Stimulated activated naive CD8-positive, alpha-beta T cell treated with anti-CD3 and anti-CD28 coated beads, Interleukin-15, amount 100 ng/mL, for 72 hours (primary cell): ENCODE results near the gene KREMEN2.
A peak's percentile ranks its signal among the peaks of the same experiment; 100 is the strongest.
"Not testable (repeated sequence)": the region's sequence is repeated elsewhere in the genome, so short reads cannot be mapped to it uniquely, and the experiment has no call there.

ENCODE experiments used
- ATAC-seq: fragments of 150-1000 bp; cut with Tn5 transposase; 2 replicates; pipeline ENCODE4 v1.10.0; 2021; ENCODE audit warnings: mild to moderate bottlenecking, moderate library complexity
- DNase-seq, 2 donors: peaks; one replicate each; pipeline ENCODE4 v3.0.0; 2021 to 2022
- H3K27ac Mint-ChIP-seq, 2 donors: one replicate each; pipeline ENCODE4 v1.8.0; 2022; ENCODE audit warnings: mild to moderate bottlenecking in 2 of 2, mixed read lengths in 2 of 2, moderate library complexity in 2 of 2
- H3K27me3 Mint-ChIP-seq: one replicate; pipeline ENCODE4 v1.8.0; 2022; ENCODE audit warnings: mixed read lengths
- H3K4me1 Mint-ChIP-seq: one replicate; pipeline ENCODE4 v1.8.0; 2022; ENCODE audit warnings: mild to moderate bottlenecking, mixed read lengths
- H3K4me3 Mint-ChIP-seq, 2 donors: one replicate each; pipeline ENCODE4 v1.8.0; 2022; ENCODE audit warnings: mild to moderate bottlenecking in 2 of 2, mixed read lengths in 2 of 2, moderate library complexity in 1 of 2
- H3K9me3 Mint-ChIP-seq, 2 donors: one replicate each; pipeline ENCODE4 v1.8.0; 2022; ENCODE audit warnings: mixed read lengths in 2 of 2

The KREMEN2 gene, protein sequence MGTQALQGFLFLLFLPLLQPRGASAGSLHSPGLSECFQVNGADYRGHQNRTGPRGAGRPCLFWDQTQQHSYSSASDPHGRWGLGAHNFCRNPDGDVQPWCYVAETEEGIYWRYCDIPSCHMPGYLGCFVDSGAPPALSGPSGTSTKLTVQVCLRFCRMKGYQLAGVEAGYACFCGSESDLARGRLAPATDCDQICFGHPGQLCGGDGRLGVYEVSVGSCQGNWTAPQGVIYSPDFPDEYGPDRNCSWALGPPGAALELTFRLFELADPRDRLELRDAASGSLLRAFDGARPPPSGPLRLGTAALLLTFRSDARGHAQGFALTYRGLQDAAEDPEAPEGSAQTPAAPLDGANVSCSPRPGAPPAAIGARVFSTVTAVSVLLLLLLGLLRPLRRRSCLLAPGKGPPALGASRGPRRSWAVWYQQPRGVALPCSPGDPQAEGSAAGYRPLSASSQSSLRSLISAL

DNA sequence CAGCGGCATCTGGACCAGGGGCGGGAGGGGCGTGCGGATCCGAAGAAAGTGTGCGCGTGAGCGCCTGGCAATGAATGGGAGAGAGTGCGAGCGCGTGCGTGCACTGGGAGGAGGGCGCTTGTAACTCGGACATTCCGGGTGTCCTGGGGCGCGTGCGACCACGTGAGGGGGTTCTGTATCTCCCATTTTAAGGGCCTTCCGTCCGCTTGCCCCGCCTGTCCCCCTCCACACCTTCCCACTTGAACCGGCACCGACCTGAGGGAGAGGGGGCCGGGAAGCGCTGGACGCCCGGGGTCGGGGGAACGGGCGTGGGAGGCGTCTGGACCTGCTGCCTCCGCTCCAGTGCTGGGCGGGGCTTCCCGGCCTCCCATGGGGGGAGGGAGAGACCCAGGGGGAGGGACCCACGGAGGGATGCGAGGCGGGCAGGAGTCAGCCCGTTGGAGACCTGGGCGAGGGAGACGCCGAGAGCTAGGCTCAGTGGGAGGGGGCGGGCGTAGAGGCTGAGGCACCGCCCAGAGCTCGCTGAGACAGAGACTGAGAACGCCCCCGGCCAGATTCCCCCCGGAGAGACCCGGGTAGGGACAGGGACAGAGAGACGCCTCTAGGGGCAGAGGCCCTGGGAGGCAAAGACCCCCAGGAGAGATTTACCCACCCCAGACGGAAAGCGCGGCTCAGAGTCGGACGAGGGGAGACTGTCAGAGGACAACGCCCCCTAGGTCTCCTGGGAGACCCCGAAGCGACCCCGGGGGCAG, at the start of gene KREMEN2:
KREMEN2 (plus strand) TSS at position 553 of the 752 bp plus-strand sequence. CDS start 246 bp downstream, outside the sequence.
- Mint-ChIP-seq H3K9me3 (no peaks in the 10 kb centered on the region), H3K4me3 (peak within 1 kb of the TSS; percentile 88 to 91), H3K27ac (no peak within 1 kb of the TSS), H3K27me3 (peaks cover 67% of the 10 kb centered on the region), H3K4me1 (peaks cover 57% of the 10 kb centered on the region)
- ATAC-seq (peak; percentile 14), DNase-seq (peak; percentile 36 to 37)

DNA sequence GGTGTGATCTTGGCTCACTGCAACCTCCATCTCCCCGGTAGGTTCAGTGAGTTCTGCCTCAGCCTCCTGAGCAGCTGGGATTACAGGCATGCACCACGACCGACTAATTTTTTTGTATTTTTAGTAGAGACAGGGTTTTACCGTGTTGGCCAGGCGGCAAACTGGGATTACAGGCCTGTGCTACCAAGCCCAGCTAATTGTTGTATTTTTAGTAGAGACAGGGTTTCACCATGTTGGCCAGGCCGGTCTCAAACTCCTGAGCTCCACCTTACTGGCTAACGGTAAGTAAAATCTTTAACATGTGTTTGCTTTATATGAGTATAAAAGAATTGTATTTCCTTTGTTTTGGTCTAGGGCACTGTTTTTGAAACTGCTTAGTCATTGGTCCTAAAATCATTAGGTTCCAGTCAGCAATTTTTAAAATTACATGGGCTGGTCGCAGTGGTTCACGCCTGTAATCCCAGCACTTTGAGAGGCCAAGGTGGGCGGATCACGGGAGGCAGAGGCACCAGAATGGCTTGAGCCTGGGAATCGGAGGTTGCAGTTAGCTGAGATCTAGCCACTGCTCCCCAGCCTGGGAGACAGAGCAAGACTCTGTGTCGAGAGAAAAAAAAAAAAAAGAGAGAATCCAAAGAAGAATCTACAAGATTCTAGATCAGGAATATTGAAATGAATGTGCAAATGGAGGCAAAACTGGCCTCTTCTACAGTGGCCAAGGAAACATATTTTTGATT, 48.7 kb upstream of the KREMEN2 start:
- H3K27me3 Mint-ChIP-seq: no peaks in the 10 kb centered on the region
- no peak overlapping the region for H3K4me3 Mint-ChIP-seq
- peaks cover 39% of the 10 kb centered on the region for H3K4me1 Mint-ChIP-seq
- DNase-seq (no peak), ATAC-seq (no peak)
- peak overlapping the region in 1 of 2 donors; percentile 70 for H3K27ac Mint-ChIP-seq
- H3K9me3 Mint-ChIP-seq: no peaks in the 10 kb centered on the region

DNA sequence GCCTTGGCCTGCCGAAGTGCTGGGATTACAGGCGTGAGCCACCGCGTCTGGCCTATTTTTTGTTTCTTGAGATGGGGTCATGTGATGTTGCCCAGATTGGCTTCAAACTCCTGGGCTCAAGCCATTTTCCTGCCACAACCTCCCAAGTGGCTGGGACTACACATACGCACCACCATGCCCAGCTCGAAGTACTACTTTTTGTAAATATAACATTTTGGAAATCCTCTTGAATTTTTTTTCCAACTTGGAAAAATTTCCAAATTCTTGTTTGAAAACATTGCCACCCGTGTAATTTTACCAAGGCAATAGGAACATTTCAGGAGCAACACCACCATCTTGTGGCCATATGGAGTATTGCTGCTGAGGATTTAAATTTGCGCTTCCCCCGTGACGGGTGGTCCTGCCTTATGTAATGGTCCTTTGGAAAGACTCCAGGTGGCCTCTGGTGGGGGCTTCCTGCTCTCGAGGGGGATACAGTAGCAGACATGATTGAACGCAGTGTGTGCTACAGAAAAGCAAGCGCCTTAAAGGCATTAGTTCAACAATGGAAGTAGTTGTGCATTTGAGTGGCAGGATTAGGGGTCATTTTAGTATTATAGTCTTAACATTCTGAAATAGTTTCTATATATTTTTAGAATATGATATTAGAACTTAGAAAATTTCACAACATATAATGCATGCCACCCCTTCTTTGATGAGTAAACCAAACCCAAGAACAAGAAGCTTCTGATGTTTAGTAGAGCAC, 44.4 kb upstream of the KREMEN2 start:
- peaks cover 14% of the 10 kb centered on the region for H3K4me1 Mint-ChIP-seq
- H3K27ac Mint-ChIP-seq: no peak overlapping the region
- no peaks in the 10 kb centered on the region for H3K27me3 Mint-ChIP-seq
- ATAC-seq (no peak), DNase-seq (peak; percentile 54 to 55)
- H3K9me3 Mint-ChIP-seq: no peaks in the 10 kb centered on the region
- no peak overlapping the region for H3K4me3 Mint-ChIP-seq

DNA sequence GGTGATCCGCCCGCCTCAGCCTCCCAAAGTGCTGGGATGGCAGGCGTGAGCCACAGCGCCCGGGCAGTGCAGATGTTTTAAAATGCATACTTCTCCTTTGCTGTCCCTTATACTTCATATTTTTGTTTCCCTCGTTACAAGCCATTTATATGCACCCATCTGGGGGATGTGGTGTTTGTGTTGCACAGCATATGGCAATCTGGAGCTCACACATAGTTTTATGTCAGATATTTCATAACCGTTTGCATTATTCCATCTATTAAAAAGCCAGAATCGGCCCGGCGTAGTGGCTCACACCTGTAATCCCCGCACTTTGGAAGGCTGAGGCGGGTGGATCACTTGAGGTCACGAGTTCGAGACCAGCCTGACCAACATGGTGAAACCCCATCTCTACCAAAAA, 40.6 kb upstream of the KREMEN2 start:
- no peak for ATAC-seq
- H3K9me3 Mint-ChIP-seq: no peaks in the 10 kb centered on the region
- peaks cover 20% of the 10 kb centered on the region for H3K4me1 Mint-ChIP-seq
- H3K27ac Mint-ChIP-seq: no peak overlapping the region
- H3K4me3 Mint-ChIP-seq: no peak overlapping the region
- H3K27me3 Mint-ChIP-seq: no peaks in the 10 kb centered on the region
- no peak for DNase-seq

DNA sequence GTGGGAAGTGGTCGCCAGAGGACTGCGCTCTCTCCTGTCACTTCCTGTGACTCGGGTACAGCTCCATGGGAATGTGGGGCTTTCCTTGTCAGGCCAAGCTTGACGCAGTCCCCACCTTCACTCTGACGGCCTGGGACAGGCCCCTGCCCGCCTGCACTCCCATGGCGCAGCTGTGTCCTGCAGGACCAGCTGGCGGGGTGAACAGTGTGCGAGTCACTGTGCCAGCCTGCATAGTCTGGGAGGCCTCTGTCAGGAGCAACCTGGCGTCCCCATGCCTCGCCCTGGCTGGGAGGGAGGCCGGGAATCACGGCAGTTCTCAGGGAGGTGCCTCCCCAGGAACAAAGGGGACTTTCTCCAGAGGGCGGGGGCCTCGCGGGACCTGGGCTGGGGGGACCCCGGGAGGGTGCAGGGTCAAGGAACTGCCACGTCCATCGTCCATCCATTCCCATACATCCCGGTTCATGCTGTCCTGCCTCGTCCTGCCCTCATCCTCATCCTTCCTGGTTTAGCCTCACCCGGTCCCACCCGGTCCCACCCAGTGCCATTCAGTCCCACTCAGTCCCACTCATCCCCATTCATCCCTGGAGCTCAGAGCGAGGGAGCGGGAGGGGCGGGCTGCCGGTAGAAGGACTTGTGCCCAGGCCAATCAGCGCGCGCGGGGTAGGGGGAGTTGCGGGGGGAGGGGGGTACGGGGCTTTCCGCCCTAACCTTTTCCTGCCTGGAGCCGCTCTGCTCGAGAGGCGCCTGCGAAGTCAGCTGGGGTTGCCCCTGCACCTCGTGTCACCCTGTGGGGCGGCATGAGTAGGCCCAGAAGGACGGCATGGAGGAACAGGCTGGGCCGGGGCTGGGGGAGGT, 38.9 kb upstream of the KREMEN2 start:
- DNase-seq: no peak
- peaks cover 12% of the 10 kb centered on the region for H3K4me1 Mint-ChIP-seq
- no peak for ATAC-seq
- no peak overlapping the region for H3K4me3 Mint-ChIP-seq
- no peaks in the 10 kb centered on the region for H3K27me3 Mint-ChIP-seq
- H3K9me3 Mint-ChIP-seq: no peaks in the 10 kb centered on the region
- H3K27ac Mint-ChIP-seq: no peak overlapping the region

DNA sequence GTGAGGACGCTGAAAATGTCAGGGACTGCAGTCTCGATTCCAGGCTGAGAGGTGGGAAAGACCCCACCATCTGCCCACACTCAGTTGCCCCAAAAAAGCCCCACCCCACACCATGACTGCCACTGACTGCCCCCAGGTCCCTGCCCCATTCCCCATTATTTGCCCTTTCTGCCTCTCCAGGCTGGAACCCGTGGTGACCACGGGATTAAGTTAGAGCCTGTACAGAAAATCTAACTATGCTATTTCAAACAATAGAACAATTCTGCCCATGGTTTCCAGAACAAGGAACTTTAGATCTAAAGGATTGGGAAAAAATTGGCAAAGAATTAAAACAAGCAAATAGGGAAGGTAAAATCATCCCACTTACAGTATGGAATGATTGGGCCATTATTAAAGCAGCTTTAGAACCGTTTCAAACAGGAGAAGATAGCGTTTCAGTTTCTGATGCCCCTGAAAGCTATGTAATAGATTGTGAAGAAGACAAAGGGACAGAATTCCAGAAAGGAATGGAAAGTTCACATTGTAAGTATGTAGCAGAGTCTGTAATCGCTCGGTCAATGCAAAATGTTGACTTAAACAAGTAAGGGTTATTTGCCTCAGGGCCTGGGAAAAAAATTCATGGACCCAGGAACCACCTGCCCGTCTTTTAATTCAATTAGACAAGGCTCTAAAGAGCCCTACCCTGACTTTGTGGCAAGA, 38.0 kb upstream of the KREMEN2 start:
- Mint-ChIP-seq H3K9me3 (no peaks in the 10 kb centered on the region), H3K27ac (no peak overlapping the region), H3K4me3 (peak overlapping the region in 1 of 2 donors; percentile 48), H3K27me3 (no peaks in the 10 kb centered on the region), H3K4me1 (peaks cover 12% of the 10 kb centered on the region)
- DNase-seq (no peak), ATAC-seq (no peak)

DNA sequence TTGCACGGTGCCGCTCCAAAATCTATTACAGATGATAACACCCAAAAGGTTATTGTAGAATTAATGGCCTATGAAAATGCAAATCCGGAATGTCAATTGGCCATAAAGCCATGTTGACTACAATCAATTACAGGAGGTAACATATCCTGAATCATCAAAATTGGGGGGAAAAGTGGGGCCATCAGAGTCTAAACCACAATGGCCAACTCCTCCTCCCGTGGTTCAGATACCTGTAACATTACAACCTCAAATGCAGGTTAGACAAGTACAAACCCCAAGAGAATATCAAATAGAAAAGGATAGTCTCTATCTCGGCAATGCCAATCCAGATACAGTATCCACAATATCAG, 37.5 kb upstream of the KREMEN2 start:
- DNase-seq: no peak
- H3K4me3 Mint-ChIP-seq: peak overlapping the region; percentile 25 to 48
- H3K9me3 Mint-ChIP-seq: no peaks in the 10 kb centered on the region
- peaks cover 12% of the 10 kb centered on the region for H3K4me1 Mint-ChIP-seq
- H3K27ac Mint-ChIP-seq: no peak overlapping the region
- ATAC-seq: no peak
- H3K27me3 Mint-ChIP-seq: no peaks in the 10 kb centered on the region

DNA sequence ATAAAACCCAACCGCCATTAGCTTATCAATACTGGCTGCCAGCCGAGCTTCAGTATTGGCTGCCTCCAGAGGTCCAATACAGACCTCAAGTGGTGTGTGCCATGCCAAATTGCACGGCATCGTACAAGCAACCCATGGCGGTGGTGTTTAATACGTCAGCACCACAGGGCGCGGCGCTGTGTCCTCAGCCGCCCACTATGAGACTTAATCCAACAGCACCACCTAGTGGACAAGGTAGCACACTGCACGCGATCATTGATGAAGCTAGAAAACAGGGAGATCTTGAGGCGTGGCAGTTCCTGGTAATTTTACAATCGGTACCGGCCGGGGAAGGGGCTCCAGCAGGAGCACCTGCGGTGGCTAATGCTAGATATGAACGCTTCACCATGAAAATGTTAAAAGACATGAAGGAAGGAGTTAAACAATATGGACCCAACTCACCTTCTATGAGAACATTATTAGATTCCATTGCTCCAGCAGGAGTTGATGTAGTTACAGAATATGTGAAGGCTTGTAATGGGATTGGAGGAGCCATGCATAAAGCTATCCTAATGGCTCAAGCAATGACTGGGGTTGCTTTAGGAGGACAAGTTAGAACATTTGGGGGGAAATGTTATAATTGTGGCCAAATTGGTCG, 36.9 kb upstream of the KREMEN2 start:
- H3K9me3 Mint-ChIP-seq: no peaks in the 10 kb centered on the region
- H3K27me3 Mint-ChIP-seq: no peaks in the 10 kb centered on the region
- H3K27ac Mint-ChIP-seq: peak overlapping the region in 1 of 2 donors; percentile 64
- peak overlapping the region; percentile 25 to 48 for H3K4me3 Mint-ChIP-seq
- peaks cover 12% of the 10 kb centered on the region for H3K4me1 Mint-ChIP-seq
- ATAC-seq (peak; percentile 98), DNase-seq (peak; percentile 83 to 86)

DNA sequence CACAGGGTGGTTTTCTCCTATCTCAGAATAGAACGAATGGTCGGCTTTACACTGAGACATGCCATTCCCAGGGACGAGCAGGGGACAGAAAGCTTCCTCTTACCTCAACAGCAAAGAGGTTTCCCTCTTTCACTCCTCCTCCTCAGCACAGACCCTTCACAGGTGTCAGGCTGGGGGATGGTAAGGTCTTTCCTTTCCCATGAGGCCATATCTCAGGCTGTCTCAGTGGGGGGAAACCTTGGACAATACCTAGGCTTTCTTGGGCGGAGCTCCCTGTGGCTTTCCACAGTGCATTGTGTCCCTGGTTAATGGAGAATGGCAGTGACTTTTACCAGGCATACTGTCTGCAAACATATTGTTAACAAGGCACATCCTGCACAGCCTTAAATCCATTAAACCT, 35.9 kb upstream of the KREMEN2 start:
- H3K27me3 Mint-ChIP-seq, H3K27ac Mint-ChIP-seq, H3K4me3 Mint-ChIP-seq, ATAC-seq, H3K9me3 Mint-ChIP-seq, DNase-seq: not testable (repeated sequence)
- H3K4me1 Mint-ChIP-seq: peaks cover 12% of the 10 kb centered on the region

DNA sequence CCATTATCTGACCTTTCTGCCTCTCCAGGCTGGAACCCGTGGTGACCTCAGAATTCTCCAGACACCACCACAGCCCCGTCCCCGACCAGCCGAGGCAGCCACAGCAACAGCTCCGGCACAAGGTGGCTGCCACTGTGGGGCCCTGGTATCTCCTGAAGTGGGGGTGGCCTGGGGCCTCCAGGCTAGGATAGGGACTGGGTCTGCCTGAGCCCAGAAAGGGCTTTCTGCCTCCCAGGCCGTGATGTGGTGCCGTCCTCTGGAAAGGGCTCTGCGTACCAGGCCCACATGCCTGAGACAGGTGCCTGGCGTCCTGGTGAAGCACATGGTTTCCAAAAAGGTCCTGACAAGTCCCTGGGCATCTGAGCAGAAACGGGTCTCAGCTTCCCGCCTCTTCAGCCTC, 35.3 kb upstream of the KREMEN2 start:
- H3K4me1 Mint-ChIP-seq: peaks cover 12% of the 10 kb centered on the region
- no peak overlapping the region for H3K4me3 Mint-ChIP-seq
- DNase-seq (no peak), ATAC-seq (no peak)
- no peaks in the 10 kb centered on the region for H3K9me3 Mint-ChIP-seq
- no peaks in the 10 kb centered on the region for H3K27me3 Mint-ChIP-seq
- peak overlapping the region in 1 of 2 donors; percentile 76 for H3K27ac Mint-ChIP-seq

DNA sequence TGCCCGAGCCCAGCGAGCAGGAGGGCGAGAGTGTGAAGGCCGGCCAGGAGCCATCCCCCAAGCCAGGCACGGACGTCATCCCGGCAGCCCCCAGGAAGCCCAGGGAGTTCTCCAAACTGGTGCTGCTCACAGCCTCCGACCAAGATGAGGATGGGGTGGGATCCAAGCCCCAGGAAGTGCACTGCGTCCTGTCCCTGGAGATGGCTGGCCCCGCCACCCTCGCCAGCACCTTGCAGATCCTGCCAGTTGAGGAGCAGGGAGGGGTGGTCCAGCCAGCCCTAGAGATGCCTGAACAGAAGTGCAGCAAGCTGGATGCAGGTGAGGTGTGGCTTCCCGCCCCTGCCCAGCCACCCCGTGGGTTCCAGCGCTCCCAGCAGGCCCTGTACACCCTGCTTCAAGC, 34.4 kb upstream of the KREMEN2 start:
- no peaks in the 10 kb centered on the region for H3K9me3 Mint-ChIP-seq
- no peak overlapping the region for H3K4me3 Mint-ChIP-seq
- no peak overlapping the region for H3K27ac Mint-ChIP-seq
- peaks cover 12% of the 10 kb centered on the region for H3K4me1 Mint-ChIP-seq
- no peak for ATAC-seq
- DNase-seq: no peak
- no peaks in the 10 kb centered on the region for H3K27me3 Mint-ChIP-seq

DNA sequence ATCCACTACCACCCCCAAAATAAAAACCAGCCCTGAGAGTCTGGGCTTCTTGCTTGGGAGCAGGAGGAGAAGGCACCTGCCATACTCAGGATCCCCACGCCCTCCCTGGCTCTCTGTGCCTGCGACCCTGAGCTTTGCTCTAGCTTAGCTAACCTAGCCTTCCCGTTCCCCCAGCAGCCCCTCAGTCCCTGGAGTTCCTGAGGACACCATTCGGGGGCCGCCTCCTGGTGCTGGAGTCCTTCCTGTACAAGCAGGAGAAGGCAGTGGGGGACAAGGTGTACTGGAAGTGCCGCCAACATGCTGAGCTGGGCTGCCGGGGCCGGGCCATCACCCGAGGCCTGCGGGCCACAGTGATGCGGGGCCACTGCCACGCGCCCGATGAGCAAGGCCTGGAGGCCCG, 33.8 kb upstream of the KREMEN2 start:
- Mint-ChIP-seq H3K27me3 (no peaks in the 10 kb centered on the region), H3K9me3 (no peaks in the 10 kb centered on the region), H3K4me3 (no peak overlapping the region), H3K4me1 (peaks cover 12% of the 10 kb centered on the region), H3K27ac (peak overlapping the region in 1 of 2 donors; percentile 76)
- ATAC-seq (no peak), DNase-seq (no peak)

DNA sequence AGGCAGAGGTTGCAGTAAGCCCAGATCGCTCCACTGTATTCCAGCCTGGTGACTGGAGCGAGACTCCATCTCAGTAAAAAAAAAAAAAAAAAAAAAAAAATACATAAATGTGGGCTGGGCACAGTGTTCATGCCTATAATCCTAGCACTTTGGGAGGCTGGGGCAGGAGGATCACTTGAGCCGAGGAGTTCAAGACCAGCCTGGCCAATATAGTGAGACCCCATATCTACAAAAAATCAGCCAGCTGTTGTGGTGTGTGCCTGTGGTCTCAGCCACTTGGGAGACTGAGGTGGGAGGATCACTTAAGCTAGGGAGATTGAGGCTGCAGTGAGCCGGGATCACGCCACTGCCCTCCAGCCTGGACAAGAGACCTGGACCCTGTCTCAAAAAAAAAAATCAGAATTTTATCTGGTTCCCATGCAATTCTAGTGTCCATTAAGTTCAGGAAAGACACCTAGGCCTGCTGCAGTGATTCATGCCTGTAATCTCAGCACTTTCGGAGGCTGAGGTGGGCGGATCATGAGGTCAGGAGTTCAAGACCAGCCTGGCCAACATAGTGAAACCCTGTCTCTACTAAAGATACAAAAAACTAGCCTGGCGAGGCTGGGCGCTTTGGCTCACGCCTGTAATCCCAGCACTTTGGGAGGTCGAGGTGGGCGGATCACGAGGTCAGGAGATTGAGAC, 32.7 kb upstream of the KREMEN2 start:
- Mint-ChIP-seq H3K4me1 (peaks cover 19% of the 10 kb centered on the region), H3K27ac (peak overlapping the region in 1 of 2 donors; percentile 54)
- H3K4me3 Mint-ChIP-seq: not testable (repeated sequence)

More for the DNA sequence above, 32.7 kb upstream of the KREMEN2 start:
- not testable (repeated sequence) for DNase-seq, H3K9me3 Mint-ChIP-seq, H3K27me3 Mint-ChIP-seq, ATAC-seq
